ENCODE data around the gene FGF14.

The FGF14 gene

GRCh38 chr13:102309110-102309509, 92.7 kb downstream of the FGF14 start:
- no peaks in the 10 kb centered on the region for H3K4me1 Mint-ChIP-seq
- H3K9me3 Mint-ChIP-seq: peaks cover 2% of the 10 kb centered on the region
- no peaks in the 10 kb centered on the region for H3K36me3 Mint-ChIP-seq
- no peak overlapping the region for H3K27ac Mint-ChIP-seq
- no peaks in the 10 kb centered on the region for H3K27me3 Mint-ChIP-seq
- H3K4me3 Mint-ChIP-seq: no peak overlapping the region
- ATAC-seq: no peak

- H3K4me1 Mint-ChIP-seq: no peaks in the 10 kb centered on the region
- H3K4me3 Mint-ChIP-seq: no peak overlapping the region
- no peaks in the 10 kb centered on the region for H3K36me3 Mint-ChIP-seq
- H3K27me3 Mint-ChIP-seq: no peaks in the 10 kb centered on the region
- ATAC-seq: no peak
- H3K27ac Mint-ChIP-seq: no peak overlapping the region
- H3K9me3 Mint-ChIP-seq: peaks cover 2% of the 10 kb centered on the region
These were observed 99.3 kb downstream of the FGF14 start for GRCh38 chr13:102302534-102302933.

- ATAC-seq: no peak
- no peaks in the 10 kb centered on the region for H3K36me3 Mint-ChIP-seq
- H3K27ac Mint-ChIP-seq: no peak overlapping the region
- no peak overlapping the region for H3K4me3 Mint-ChIP-seq
- no peaks in the 10 kb centered on the region for H3K27me3 Mint-ChIP-seq
- H3K4me1 Mint-ChIP-seq: no peaks in the 10 kb centered on the region
- no peaks in the 10 kb centered on the region for H3K9me3 Mint-ChIP-seq
These were observed 101.5 kb downstream of the FGF14 start for GRCh38 chr13:102300379-102300778.

DNA sequence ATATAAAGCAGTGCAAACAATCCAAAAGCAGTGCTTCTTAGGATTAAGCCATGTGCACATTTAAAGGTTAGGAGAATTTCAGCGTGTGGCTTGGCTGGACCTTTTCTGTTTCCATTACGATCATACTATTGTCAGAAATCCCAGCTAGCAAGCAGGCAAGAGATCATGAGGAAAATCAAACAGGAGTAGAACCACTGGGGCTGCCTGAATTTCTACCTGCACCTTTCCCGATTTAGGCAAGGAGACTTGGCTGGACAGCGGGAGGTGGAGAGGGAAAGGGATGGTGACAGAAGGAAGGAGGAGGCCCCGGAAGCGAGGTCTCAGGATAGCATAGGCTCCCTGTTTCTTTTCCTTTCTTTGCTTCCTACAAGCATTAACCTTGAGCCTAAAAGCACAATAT, 102.5 kb downstream of the FGF14 start:
- no peak overlapping the region for H3K4me3 Mint-ChIP-seq
- no peaks in the 10 kb centered on the region for H3K36me3 Mint-ChIP-seq

DNA sequence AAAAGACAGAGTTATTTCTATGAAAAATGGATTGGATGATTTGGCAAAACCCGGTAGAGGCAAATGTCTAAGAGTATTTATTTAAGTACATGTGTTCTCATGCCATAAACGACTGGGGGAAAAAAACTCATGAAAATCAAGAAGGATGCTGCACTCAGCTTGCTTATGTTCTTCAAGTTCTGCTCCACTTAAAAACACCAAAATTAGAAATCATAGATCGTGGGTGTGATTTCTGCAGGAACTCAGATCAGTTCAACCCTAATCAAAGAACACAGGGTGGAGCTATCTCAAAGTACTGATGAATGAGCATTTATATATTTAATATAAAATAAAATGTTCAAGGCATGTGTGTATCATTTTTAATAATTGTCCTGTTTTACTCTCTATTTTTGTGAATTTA, 103.8 kb downstream of the FGF14 start:
- H3K36me3 Mint-ChIP-seq: no peaks in the 10 kb centered on the region
- no peak for ATAC-seq
- no peak overlapping the region for H3K4me3 Mint-ChIP-seq
- no peaks in the 10 kb centered on the region for H3K4me1 Mint-ChIP-seq
- H3K9me3 Mint-ChIP-seq: no peaks in the 10 kb centered on the region
- no peak overlapping the region for H3K27ac Mint-ChIP-seq
- H3K27me3 Mint-ChIP-seq: no peaks in the 10 kb centered on the region

More for the DNA sequence above, 102.5 kb downstream of the FGF14 start:
- Mint-ChIP-seq H3K27ac (no peak overlapping the region), H3K4me1 (no peaks in the 10 kb centered on the region), H3K27me3 (no peaks in the 10 kb centered on the region), H3K9me3 (no peaks in the 10 kb centered on the region)
- ATAC-seq: no peak

DNA sequence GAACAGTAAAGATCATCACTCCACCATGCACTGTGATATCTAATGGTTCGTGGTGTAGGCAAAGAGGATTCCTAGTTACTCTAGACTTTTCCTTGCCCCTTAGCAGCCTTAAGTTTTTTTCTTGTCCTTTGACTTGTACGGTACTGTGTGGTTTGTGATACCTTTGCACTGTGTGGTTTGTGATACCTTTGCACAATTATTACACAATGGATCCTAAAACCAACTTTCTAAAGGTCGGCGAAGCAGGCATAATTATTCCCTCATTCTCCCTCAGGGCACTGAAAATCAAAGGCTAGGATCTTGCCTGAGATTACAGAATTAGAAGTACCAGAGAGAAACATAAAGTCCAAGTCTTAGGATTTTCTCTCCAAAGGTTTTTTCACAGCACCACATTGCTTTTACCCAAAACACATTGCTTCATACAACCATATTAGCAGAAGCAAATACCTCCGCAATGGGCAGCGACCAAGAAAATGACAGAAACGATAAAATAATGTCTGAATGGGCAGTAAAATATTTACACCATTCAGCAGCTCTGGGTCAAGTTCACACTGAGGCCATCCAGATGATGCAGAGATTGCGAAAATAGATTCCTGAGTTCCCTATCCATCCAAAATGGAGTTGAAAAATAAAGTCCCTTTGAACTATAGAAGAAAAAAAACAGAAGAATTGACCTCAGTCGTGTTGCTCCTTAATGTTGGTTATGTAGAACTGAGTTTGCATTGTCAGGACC, 106.4 kb downstream of the FGF14 start:
- Mint-ChIP-seq H3K27ac (no peak overlapping the region), H3K4me3 (no peak overlapping the region), H3K27me3 (no peaks in the 10 kb centered on the region), H3K36me3 (no peaks in the 10 kb centered on the region), H3K9me3 (no peaks in the 10 kb centered on the region), H3K4me1 (no peaks in the 10 kb centered on the region)
- ATAC-seq: no peak

- Mint-ChIP-seq H3K4me3 (no peak overlapping the region), H3K27ac (no peak overlapping the region), H3K36me3 (no peaks in the 10 kb centered on the region), H3K4me1 (no peaks in the 10 kb centered on the region), H3K9me3 (no peaks in the 10 kb centered on the region), H3K27me3 (no peaks in the 10 kb centered on the region)
- ATAC-seq: no peak
These were observed 107.3 kb downstream of the FGF14 start for GRCh38 chr13:102294407-102295018.

DNA sequence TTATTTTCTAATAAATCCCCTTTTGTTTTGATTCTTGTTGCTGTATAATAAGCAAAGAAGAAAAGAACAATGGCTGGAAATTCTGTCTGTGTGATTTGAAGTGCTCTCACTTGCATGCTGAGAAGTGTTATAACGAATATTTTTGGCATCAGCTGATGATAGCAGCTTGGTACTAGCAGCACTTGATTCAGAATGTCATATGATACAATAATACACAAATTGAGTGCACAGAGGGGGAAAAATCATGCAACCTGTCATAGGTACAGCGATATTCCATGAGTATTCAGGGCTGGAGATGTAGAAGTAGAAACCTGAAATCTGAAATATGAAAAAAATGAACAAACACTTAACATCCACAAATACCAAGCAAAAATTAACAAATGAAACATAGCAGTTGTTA, 108.1 kb downstream of the FGF14 start:
- Mint-ChIP-seq H3K27me3 (no peaks in the 10 kb centered on the region), H3K4me1 (no peaks in the 10 kb centered on the region), H3K4me3 (no peak overlapping the region), H3K9me3 (no peaks in the 10 kb centered on the region), H3K27ac (no peak overlapping the region), H3K36me3 (no peaks in the 10 kb centered on the region)
- ATAC-seq: no peak

- no peaks in the 10 kb centered on the region for H3K36me3 Mint-ChIP-seq
- no peaks in the 10 kb centered on the region for H3K27me3 Mint-ChIP-seq
- H3K4me1 Mint-ChIP-seq: no peaks in the 10 kb centered on the region
- no peak overlapping the region for H3K27ac Mint-ChIP-seq
- no peak for ATAC-seq
- H3K9me3 Mint-ChIP-seq: no peaks in the 10 kb centered on the region
- H3K4me3 Mint-ChIP-seq: no peak overlapping the region
These were observed 110.1 kb downstream of the FGF14 start for GRCh38 chr13:102291587-102292218.

DNA sequence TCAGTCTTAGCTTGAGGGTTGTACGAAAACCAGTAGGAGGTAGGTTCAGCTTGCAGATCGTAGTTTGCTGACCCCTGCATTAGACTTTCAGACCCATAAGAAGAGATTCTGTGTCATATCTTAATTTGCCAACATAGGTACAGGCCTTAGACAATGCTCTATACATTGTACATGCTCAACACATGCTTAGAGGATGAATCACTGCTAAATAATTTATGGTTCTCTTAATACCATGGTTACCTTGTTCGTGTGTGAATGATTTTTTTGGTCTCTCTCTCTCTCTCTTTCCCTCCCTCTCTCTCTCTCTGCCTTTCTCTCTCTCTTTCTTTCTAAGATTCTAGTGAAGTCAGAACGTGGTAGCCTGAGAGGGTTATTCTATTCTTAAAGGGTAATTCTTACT, 112.2 kb downstream of the FGF14 start:
- Mint-ChIP-seq H3K9me3 (no peaks in the 10 kb centered on the region), H3K4me3 (no peak overlapping the region), H3K4me1 (no peaks in the 10 kb centered on the region), H3K27me3 (no peaks in the 10 kb centered on the region), H3K36me3 (no peaks in the 10 kb centered on the region), H3K27ac (no peak overlapping the region)
- no peak for ATAC-seq

DNA sequence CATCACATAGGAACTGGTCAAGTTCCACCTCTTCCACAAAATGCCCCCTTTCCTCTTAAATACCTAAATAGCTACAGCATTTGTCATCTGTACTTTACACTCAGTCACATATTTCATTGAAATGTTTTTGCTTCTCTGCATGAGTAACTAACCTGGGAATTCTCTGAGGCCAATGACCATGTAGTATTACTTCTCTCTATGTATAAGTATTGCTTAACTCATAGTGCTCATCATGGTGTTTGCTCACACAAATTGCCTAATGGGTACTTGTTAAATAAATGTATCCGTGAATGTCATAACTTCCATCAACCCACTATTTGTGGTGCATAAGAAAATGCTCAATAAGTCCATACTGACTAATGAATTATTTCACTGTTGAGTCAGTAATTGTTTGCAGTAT, 115.5 kb downstream of the FGF14 start:
- Mint-ChIP-seq H3K36me3 (no peaks in the 10 kb centered on the region), H3K9me3 (no peaks in the 10 kb centered on the region), H3K4me3 (no peak overlapping the region), H3K4me1 (no peaks in the 10 kb centered on the region), H3K27ac (no peak overlapping the region), H3K27me3 (no peaks in the 10 kb centered on the region)
- ATAC-seq: no peak

GRCh38 chr13:102280366-102280765, 121.5 kb downstream of the FGF14 start:
- no peaks in the 10 kb centered on the region for H3K27me3 Mint-ChIP-seq
- H3K4me3 Mint-ChIP-seq: no peak overlapping the region
- ATAC-seq: no peak
- no peaks in the 10 kb centered on the region for H3K36me3 Mint-ChIP-seq
- no peaks in the 10 kb centered on the region for H3K9me3 Mint-ChIP-seq
- no peaks in the 10 kb centered on the region for H3K4me1 Mint-ChIP-seq
- H3K27ac Mint-ChIP-seq: no peak overlapping the region

DNA sequence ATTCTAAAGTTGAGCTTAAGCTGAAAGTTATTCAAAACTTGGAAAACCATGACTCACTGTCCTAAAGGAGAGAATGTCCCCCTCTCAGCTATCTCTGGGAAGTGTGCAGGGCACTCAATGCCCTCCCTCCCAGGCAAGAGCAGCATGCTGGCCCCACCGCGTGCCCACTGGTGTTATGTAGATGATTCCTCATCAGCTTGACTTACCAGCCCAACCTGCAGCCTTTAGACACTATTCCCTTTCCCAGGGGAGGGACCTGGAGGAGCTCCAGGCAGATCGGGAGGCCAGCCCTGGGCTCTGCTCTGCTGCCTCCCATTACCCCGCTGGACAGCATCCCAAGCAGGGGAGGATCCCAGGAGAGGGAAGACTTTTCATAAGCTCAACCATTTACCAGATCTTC, 124.6 kb downstream of the FGF14 start:
- no peak for ATAC-seq
- H3K9me3 Mint-ChIP-seq: no peaks in the 10 kb centered on the region
- H3K4me3 Mint-ChIP-seq: no peak overlapping the region
- H3K36me3 Mint-ChIP-seq: no peaks in the 10 kb centered on the region
- H3K4me1 Mint-ChIP-seq: no peaks in the 10 kb centered on the region
- no peak overlapping the region for H3K27ac Mint-ChIP-seq
- H3K27me3 Mint-ChIP-seq: no peaks in the 10 kb centered on the region

DNA sequence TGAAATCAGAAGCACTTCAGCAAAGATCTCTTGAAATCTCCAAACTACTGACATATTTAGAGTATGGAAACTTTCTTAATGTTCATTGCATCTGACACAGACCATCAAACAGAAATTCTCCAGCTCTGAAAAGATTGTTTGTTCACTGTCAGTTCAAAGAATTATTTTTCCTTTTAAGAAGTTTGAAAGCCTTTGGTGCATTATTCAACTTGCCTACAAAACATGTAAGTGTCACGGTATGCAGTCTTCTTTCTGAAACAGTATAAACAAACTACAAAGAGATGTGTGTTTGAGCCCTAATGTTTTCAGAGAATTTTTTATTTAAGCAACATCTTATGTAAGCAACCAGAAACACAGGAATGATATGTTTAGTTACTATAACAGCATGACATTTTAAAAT, 125.4 kb downstream of the FGF14 start:
- Mint-ChIP-seq H3K27ac (no peak overlapping the region), H3K27me3 (no peaks in the 10 kb centered on the region), H3K4me1 (no peaks in the 10 kb centered on the region), H3K36me3 (no peaks in the 10 kb centered on the region), H3K4me3 (no peak overlapping the region), H3K9me3 (no peaks in the 10 kb centered on the region)
- ATAC-seq: no peak

- no peaks in the 10 kb centered on the region for H3K4me1 Mint-ChIP-seq
- no peaks in the 10 kb centered on the region for H3K36me3 Mint-ChIP-seq
- no peak for ATAC-seq
- H3K4me3 Mint-ChIP-seq: no peak overlapping the region
- no peaks in the 10 kb centered on the region for H3K27me3 Mint-ChIP-seq
- H3K9me3 Mint-ChIP-seq: peaks cover 3% of the 10 kb centered on the region
- no peak overlapping the region for H3K27ac Mint-ChIP-seq
These were observed 125.9 kb downstream of the FGF14 start for GRCh38 chr13:102275969-102276368.

DNA sequence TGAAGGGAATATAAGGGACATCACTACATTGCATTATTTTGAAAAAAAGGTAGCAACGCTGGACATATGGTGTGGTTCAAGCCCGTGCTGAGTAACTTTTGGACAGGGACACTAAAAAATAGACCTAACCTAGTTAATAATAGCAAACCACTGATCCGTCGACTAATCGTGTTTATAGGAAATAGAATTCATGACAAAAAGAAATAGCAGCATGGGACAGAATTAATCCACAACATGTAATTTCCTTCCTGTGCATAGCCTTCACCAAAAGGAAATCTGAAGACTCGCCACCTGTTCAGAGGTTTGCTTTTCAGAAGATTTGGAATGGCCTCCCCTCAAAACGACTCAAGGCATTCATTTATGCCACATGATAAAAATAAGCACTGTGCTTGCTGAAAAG, 128.7 kb downstream of the FGF14 start:
- Mint-ChIP-seq H3K27me3 (no peaks in the 10 kb centered on the region), H3K4me3 (no peak overlapping the region), H3K27ac (no peak overlapping the region), H3K4me1 (no peaks in the 10 kb centered on the region), H3K36me3 (no peaks in the 10 kb centered on the region), H3K9me3 (peaks cover 3% of the 10 kb centered on the region)
- no peak for ATAC-seq

Measured in stimulated activated memory B cell treated with anti-CD40 and anti-IgM and Interleukin-4, amounts not matched to agents 10 μg/mL and 1 μg/mL and 100 μg/mL, for 72 hours (primary cell).